PC-9 (cell line): Measurements from ENCODE around the gene TBC1D8. TPM values are rescaled to one million over a fixed set of nuclear protein-coding genes. Genes with fewer than 3 reads are reported as not detected.
A peak's percentile ranks its signal among the peaks of the same experiment; 100 is the strongest.

Experiments used
- BruUV-seq: library from RNA; stranded (reverse); fragments of 400-500 nt; replicated peaks from 2 replicates; lab custom pipeline; 2021; lab: Mats Ljungman, UMichigan
- CTCF ChIA-PET: fragments of 300-600 bp; sonication (Branson Sonifier 250); formaldehyde crosslinking; loops from one replicate; lab custom pipeline; 2022; ENCODE audit warnings: antibody characterized with exemption; lab: Charles Lee
- POLR2A ChIA-PET: fragments of 300-600 bp; sonication (Branson Sonifier 250); formaldehyde crosslinking; loops from one replicate; lab custom pipeline; 2022; ENCODE audit warnings: antibody characterized with exemption; ENCODE audit not compliant: unreplicated experiment; lab: Charles Lee
- DNase-seq, 2 experiments: peaks; one replicate each; pipeline versions ENCODE4 v3.0.0 to v3.0.0-alpha.2; 2015 to 2022; ENCODE audit warnings: mixed read lengths in 1 of 2
- H2AFZ ChIP-seq: fragments of 200-600 bp; sonication (generic); 2 replicates; pipeline ENCODE4 v1.8.1; 2017; ENCODE audit warnings: antibody characterized with exemption
- H3F3A ChIP-seq: fragments of 200-600 bp; sonication (generic); 2 replicates; pipeline ENCODE4 v1.8.1; 2017; ENCODE audit warnings: antibody characterized with exemption, mild to moderate bottlenecking, low read depth; ENCODE audit not compliant: insufficient read depth
- H3K27ac ChIP-seq: fragments of 200-600 bp; sonication (generic); 2 replicates; pipeline ENCODE4 v1.6.1; 2016; ENCODE audit warnings: mixed run types
- H3K27me3 ChIP-seq: fragments of 200-600 bp; sonication (generic); 2 replicates; pipeline ENCODE4 v1.6.1; 2016; ENCODE audit warnings: low read depth, mixed run types; ENCODE audit not compliant: insufficient read depth
- H3K36me3 ChIP-seq: fragments of 200-600 bp; sonication (generic); 2 replicates; pipeline ENCODE4 v1.6.1; 2016; ENCODE audit warnings: low read depth, mixed run types
- H3K4me1 ChIP-seq: fragments of 200-600 bp; sonication (generic); replicated peaks from 2 replicates; pipeline ENCODE4 v1.6.1; 2016; ENCODE audit warnings: mixed run types; ENCODE audit not compliant: insufficient read depth
- H3K4me2 ChIP-seq: fragments of 200-600 bp; sonication (generic); 2 replicates; pipeline ENCODE4 v1.6.1; 2017; ENCODE audit warnings: mixed run types
- H3K4me3 ChIP-seq: fragments of 200-600 bp; sonication (generic); 2 replicates; pipeline ENCODE4 v1.6.1; 2016; ENCODE audit warnings: mixed run types
- H3K79me2 ChIP-seq: fragments of 200-600 bp; sonication (generic); 2 replicates; pipeline ENCODE4 v1.6.1; 2017; ENCODE audit warnings: low read depth, mixed run types
- H3K9me2 ChIP-seq: fragments of 200-600 bp; sonication (generic); 2 replicates; pipeline ENCODE4 v1.8.1; 2017; ENCODE audit warnings: mild to moderate bottlenecking; ENCODE audit not compliant: insufficient read depth
- H3K9me3 ChIP-seq: fragments of 200-600 bp; sonication (generic); 2 replicates; pipeline ENCODE4 v1.8.1; 2016; ENCODE audit warnings: low read depth; ENCODE audit not compliant: insufficient read depth
- H4K20me1 ChIP-seq: fragments of 200-600 bp; sonication (generic); 2 replicates; pipeline ENCODE4 v1.8.1; 2017; ENCODE audit not compliant: insufficient read depth
- EZH2 ChIP-seq: fragments of 200-600 bp; sonication (generic); IDR thresholded peaks from 2 replicates; pipeline ENCODE4 v1.8.0; 2017; ENCODE audit warnings: antibody characterized with exemption, low read depth
- intact Hi-C: fragments of 100-400 bp; cut with micrococcal nuclease; formaldehyde crosslinking; loops from one replicate; pipeline ENCODE4 v1.10.0; 2022; ENCODE audit not compliant: unreplicated experiment
- total RNA-seq: library from RNA; stranded (reverse); gene quantifications from 2 replicates; pipeline ENCODE4 v1.2.3, GENCODE V29; 2021
- TF ChIP-seq, protein P1 (sequence below): fragments of 200-600 bp; sonication (generic); conservative IDR thresholded peaks from 2 replicates; pipeline ENCODE4 v1.6.1; 2017; ENCODE audit warnings: mixed run types, antibody characterized with exemption, mild to moderate bottlenecking, moderate library complexity

Gene TBC1D8
- total RNA-seq, 1 experiment from 2014 or later = 25.2 TPM

DNA sequence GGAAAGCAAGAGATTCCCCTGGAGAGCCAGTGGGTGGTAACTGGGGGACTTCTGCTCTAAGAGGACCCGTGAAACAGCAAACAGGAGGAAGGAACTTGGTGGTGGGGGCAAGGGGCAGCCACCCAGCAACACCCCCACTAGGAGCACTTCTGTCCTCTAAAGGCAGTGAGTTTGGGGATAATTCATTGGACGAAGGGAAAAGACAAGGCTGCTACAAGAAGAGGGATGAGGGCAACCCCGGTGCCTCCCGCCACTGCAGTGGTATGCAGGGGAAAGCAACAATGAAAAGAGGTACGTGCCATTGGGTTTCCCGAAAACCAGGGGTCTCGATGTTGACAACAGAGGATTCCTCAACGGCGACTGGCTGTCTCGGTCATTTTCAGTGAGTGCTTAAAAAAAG lies 140.0 kb downstream of the TBC1D8 start:
- H3K27ac ChIP-seq = no peak overlapping the region
- intact Hi-C loops = loop anchor here (5.0 to 10.0 kb wide), 3 partner anchors 404 to 1434 kb away; no protein-coding TSS in a partner anchor
- CTCF ChIA-PET = no interaction called here

DNA sequence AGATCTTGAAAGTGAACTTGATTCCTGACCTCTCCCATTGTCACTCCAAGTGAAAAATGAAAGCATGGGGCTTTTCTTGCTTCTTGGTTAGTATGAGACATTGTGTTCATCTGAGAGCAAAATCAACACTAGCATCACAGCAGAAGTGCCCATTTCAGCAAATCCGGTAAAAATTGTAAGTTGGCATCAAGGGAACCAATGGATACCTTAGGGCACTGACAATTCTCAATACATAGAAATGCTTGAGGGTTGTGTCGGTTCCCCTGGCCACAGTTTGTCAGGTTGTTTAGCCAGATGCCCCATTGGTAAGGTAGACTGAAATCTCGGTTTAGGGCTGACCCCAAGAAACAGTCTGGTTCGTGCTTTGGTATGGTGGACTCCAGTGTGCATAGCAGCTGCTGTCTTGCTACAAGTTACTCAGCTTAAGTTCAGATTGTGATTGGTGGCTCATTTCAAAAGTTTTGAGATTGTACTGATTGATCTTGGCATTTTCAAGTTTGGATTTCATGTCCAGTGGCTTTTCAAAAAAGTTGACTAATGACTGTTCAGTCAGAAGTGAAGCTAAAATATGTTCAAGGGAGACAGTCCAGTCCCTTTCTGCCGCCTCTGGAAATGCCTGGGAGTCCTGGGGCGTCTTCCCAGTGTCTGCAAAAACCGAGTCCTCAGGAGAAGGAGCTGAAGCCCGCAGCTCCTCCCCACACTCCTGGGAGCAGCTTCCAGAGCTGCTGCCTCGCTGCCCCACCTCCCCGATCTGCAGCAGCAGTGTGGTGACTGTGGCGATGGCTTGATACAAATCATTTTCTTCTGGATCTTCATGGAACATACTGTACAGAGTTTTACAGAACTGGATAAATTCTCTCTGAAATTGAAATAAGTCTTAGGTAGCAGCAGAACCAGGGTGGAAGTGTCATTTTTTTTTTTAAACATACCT lies 143.5 kb downstream of the TBC1D8 start:
- Histone ChIP-seq H3K9me2 (no peaks in the 10 kb centered on the region), H3K27me3 (no peaks in the 10 kb centered on the region), H3K9me3 (no peaks in the 10 kb centered on the region), H2AFZ (no peak overlapping the region), H3K4me2 (no peak overlapping the region), H3K4me3 (no peak overlapping the region), H3K79me2 (peaks cover 41% of the 10 kb centered on the region), H4K20me1 (peaks cover 77% of the 10 kb centered on the region), H3K36me3 (peaks cover 50% of the 10 kb centered on the region), H3K27ac (peak overlapping the region; percentile 16; the same call in 1 of the 2 replicates), H3K4me1 (peaks cover 14% of the 10 kb centered on the region), H3F3A (peaks cover 100% of the 10 kb centered on the region)
- CTCF ChIA-PET = no interaction called here
- no TSS peak for BruUV-seq
- intact Hi-C loops = no loop called here
- DNase-seq = no peak
- POLR2A ChIA-PET = interaction anchor here (0.5 to 0.6 kb wide), 3 partner anchors 237 to 596 kb away, joined by 3 to 10 read pairs (median 3); no protein-coding TSS in a partner anchor
- no peak for TF ChIP-seq EZH2
- TF ChIP-seq, protein P1, sequence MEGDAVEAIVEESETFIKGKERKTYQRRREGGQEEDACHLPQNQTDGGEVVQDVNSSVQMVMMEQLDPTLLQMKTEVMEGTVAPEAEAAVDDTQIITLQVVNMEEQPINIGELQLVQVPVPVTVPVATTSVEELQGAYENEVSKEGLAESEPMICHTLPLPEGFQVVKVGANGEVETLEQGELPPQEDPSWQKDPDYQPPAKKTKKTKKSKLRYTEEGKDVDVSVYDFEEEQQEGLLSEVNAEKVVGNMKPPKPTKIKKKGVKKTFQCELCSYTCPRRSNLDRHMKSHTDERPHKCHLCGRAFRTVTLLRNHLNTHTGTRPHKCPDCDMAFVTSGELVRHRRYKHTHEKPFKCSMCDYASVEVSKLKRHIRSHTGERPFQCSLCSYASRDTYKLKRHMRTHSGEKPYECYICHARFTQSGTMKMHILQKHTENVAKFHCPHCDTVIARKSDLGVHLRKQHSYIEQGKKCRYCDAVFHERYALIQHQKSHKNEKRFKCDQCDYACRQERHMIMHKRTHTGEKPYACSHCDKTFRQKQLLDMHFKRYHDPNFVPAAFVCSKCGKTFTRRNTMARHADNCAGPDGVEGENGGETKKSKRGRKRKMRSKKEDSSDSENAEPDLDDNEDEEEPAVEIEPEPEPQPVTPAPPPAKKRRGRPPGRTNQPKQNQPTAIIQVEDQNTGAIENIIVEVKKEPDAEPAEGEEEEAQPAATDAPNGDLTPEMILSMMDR = no peak

More for the DNA sequence above, 140.0 kb downstream of the TBC1D8 start:
- peaks cover 89% of the 10 kb centered on the region for H3F3A ChIP-seq
- DNase-seq = no peak
- no peaks in the 10 kb centered on the region for H3K9me3 ChIP-seq
- no peak overlapping the region for H2AFZ ChIP-seq
- H3K9me2 ChIP-seq = no peaks in the 10 kb centered on the region
- no peaks in the 10 kb centered on the region for H3K27me3 ChIP-seq
- 0 out of 2 replicates have a peak, but pooled peaks cover 2% of the 10 kb centered on the region for H3K4me1 ChIP-seq
- 0 out of 2 replicates have a peak, but pooled peaks cover 6% of the 10 kb centered on the region for H3K79me2 ChIP-seq
- no TSS peak for BruUV-seq
- H3K4me3 ChIP-seq = no peak overlapping the region
- no peak for TF ChIP-seq EZH2
- TF ChIP-seq, protein P1 = no peak
- H4K20me1 ChIP-seq = peaks cover 50% of the 10 kb centered on the region
- H3K36me3 ChIP-seq = peaks cover 34% of the 10 kb centered on the region
- H3K4me2 ChIP-seq = no peak overlapping the region
- POLR2A ChIA-PET = no interaction called here

- H3K9me2 ChIP-seq = no peaks in the 10 kb centered on the region
- H3K27ac ChIP-seq = 0 out of 2 replicates have a peak overlapping the region, but pooled peaks have one; percentile 21
- H4K20me1 ChIP-seq = peaks cover 69% of the 10 kb centered on the region
- POLR2A ChIA-PET = interaction anchor here (0.6 to 0.7 kb wide), 2 partner anchors 103 to 1134 kb away, joined by 3 to 6 read pairs; no protein-coding TSS in a partner anchor
- peaks cover 50% of the 10 kb centered on the region for H3K36me3 ChIP-seq
- H3K4me1 ChIP-seq = peaks cover 14% of the 10 kb centered on the region
- H3F3A ChIP-seq = peaks cover 87% of the 10 kb centered on the region
- H3K9me3 ChIP-seq = no peaks in the 10 kb centered on the region
- CTCF ChIA-PET = interaction anchor here (0.6 to 0.7 kb wide), 2 partner anchors 145 to 743 kb away, joined by 3 to 4 read pairs; partner anchors contain the start of gene TBC1D8
- no peak overlapping the region for H3K4me2 ChIP-seq
- no peak overlapping the region for H3K4me3 ChIP-seq
- BruUV-seq = no TSS peak
- intact Hi-C loops = no loop called here
- no peaks in the 10 kb centered on the region for H3K27me3 ChIP-seq
- peaks cover 47% of the 10 kb centered on the region for H3K79me2 ChIP-seq
- no peak for DNase-seq
- no peak for TF ChIP-seq EZH2
- TF ChIP-seq, protein P1 = no peak
- no peak overlapping the region for H2AFZ ChIP-seq
These were observed 145.0 kb downstream of the TBC1D8 start for GRCh38 chr2:101006065-101006715.
